ENCODE data around the gene TBC1D24.
A peak's percentile ranks its signal among the peaks of the same experiment; 100 is the strongest.

Gene TBC1D24

DNA sequence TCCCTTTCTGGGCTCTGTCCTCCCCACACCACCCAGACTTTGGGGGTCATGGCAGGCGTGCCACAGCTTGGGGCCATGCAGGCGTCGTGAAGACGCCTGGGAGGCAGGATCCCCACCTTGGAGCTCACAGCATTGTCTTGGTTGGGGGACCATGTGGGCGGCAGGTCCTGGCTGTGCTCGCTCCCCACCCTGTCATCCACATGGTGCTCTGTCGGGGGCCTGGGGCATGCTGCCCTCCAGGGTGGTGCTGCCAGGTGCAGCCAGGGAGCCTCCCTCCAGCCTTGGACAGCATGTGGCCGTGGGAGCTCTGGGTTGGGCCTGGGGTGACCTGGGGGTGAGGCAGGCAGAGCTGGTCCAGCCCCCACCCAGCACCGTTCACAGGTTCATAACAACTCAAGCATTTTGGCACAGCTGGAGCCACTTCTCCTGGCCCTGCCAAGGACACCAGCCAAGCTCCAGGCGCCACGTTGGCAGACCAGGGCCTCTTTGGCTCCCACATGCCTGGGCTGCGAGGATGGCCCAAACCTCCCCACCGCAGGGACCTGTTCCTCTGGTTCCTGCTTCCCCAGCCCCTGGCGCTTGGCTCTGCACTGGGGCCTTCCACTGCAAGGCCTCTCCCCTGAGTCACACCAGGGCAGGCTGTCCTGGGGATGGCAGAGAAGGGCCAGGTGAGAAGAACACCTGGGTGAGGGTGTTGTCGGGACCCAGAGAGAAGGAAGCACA lies 23.8 kb downstream of the TBC1D24 start:
- no peak for DNase-seq (ENCODE audit: low read depth, low spot score)

DNA sequence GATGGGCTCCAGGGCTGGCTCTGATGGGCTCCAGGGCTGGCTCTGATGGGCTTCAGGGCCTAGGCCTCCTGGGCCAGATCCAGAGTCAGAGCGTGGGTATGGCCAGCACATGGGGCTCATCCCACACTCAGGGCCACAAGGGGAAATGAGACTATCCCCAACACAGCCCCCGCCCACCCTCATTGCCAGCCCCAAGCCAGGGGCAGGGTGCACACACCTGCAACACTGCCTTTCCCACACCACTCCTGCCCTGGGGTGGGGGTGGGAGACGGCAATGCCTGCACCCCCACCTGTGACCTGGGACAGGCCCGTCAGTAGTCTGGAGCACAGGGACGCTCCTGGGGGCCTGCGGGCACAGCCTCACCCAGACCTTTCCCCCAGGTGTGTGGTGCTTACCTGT lies 24.5 kb downstream of the TBC1D24 start:
- no peak for DNase-seq (ENCODE audit: low read depth, low spot score)

DNA sequence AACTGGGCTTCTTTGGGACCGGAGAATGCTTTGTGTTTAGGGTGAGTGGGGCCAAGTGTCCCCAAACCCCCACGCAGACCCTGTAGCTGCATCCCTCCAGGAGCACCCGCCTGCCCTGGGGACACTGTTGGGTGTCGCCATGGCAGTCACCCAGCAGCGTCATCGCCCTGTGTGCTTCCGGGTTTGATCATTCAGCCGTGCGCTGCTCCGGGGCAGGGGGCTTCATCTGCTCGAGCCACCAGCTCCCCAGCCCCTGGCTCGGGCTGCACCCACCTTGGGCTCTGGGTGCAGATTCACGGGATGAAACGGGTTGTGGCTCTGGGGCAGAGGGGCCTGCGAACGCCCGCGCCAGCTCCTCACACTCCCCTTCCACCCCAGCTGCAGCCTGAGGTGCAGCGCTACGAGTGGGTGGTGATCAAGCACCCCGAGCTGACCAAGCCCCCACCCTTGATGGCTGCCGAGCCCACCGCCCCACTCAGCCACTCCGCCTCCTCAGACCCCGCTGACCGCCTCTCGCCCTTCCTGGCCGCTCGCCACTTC lies 25.0 kb downstream of the TBC1D24 start:
- no peak for DNase-seq (ENCODE audit: low read depth, low spot score)

DNA sequence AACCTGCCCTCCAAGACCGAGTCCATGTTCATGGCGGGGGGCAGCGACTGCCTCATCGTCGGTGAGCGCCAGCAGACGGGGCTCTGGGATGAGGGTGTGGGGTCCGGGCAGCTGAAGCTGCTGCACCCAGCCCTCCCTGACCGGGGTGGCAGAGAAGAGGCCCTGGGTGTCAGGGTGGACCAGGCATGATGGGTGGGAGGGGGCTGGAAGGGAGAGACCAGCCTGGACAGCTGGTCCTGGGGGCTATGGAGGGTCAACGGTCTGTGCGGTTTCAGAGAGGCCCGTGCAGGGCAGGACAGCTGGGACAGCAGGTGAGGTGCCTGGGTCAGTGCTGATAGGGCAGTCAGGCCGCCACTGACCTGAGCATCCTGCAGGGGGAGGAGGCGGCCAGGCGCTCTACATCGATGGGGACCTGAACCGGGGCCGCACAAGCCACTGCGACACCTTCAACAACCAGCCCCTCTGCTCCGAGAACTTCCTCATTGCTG lies 25.5 kb downstream of the TBC1D24 start:
- DNase-seq (ENCODE audit: low read depth, low spot score): no peak

DNA sequence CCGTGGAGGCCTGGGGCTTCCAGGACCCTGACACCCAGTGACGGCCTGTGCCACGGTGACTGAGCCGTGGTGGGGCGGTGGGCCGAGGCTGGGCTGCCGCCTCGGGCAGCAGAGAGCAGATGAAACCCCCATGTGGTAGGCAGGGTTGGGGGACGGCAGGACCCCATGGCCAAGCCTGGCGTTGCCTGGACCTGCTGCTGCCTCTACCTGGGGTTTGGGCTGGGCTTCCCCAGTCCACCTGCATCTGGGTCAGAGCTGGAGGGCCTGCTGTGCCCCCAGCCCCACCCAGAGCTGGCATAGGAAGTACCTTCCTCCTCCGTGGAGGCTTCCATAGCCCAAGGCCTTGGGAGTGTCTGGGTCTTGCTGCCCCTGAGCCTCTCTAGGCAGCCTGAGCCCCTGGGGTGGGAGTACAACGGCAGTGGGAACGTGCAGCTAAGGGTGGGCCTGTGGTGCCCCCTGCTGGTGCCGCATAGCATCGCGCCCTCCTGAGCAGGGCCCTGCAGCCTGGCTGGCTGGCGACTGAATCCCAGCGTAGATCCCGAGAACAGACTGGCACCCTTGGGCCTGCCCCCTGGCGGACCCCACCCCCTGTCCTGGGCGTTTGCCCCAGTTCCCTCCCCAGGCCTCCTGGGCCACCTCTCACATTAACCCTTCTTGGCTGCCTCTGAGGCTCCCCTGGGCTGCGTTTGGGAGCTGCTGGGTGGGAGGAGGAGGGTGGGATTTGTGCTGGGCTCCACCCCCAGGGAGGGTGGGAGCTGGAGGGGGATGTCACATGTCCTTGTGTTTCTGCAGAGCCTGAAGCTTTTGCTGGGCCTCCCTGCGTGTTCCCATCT lies 26.2 kb downstream of the TBC1D24 start:
- peak; percentile 55 for DNase-seq (ENCODE audit: low read depth, low spot score)

DNA sequence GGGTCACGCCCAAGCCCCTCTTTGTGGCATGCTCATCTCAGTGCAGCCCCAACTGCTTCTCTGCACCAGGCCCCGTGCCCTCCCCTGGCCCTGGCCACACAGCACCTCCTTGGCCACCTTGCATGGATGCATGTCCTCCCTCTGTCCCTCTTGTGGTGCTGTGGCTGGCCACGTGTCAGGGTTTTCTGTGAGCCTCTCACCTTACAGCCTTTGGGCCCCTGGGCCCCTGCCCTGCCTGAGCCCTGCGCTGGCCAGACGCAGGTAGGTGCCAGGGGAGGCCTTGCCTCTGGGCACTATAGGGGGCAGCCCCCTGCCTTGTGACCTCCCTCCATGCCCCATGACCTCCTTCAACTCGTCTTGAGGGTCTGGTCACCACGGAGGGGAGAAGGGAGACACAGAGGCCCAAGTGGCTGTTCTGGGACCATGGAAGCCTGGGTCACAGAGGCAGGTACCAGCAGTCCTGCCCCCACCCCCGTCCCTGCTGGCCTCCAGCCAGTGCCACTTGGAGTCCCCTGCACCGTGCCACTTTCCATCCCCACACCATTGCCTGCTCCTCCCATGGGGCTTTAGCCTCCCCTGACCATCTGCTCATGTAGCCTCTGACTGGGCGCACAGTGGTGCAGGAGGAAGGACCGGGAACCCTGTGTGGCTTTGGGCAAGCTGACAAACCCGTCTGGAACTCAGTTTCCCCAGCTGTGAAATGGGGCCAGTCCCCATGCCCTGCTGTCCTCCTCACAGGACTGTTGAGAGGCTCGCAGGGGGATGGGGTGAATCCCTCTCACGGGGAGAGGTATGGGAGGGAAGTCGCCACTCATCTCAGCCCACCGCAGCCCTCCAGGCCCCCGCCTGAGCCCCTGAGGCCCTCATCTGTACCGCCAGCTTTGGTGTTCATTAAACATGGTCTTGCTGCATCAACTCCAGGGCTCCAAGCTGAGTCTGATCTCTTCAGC lies 27.3 kb downstream of the TBC1D24 start:
- DNase-seq (ENCODE audit: low read depth, low spot score): no peak

DNA sequence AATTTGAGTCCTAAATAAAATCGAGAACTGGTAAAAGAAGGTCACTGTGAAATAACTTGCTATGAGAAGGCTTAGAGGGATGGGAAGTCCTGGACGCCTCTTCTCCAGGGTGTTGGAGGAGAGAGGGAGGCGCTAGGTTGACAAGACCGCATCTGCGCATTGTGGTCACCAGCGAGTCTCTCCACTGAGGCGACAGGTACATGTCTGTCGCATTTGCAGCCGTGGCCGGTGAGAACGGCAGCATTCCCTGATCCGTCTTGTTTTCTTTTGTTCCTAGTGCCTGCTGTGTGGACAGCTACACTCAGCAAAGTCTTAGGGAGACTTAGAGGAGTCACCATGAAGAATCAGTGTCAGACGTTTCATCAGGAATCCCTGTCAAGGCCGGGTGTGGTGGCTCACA lies 30.8 kb downstream of the TBC1D24 start:
- no peak for DNase-seq (ENCODE audit: low read depth, low spot score)

DNA sequence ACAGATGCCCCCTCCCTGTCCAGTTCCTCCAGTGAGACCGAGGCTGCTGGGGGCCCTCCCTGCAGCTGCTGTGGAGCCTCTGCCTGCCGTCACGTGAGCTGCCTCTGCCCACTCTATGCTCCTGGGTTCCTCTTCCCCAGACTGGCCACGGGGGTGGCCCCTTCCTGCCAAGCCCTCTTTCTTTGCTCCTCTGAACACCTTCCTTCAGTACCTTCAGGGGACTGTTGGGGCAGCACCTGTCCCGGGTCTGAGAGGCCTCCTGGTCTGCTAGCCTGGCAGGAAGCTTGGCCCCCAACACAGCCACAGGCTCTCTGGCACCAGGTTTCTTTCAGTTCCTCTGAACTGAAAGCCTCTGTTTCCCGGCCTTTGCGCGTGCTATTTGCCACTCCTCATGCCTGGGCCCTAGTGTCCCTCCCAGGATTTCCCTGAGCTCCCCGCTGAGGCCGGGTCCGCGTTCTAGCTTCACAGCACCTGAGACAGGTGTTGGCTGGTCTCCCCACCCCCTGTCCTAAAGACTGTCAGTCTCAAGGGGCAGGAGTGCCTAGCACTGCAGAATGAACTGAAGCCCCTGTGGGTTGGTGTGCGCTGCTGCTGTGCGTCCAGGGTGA lies 32.2 kb downstream of the TBC1D24 start:
- no peak for DNase-seq (ENCODE audit: low read depth, low spot score)

DNA sequence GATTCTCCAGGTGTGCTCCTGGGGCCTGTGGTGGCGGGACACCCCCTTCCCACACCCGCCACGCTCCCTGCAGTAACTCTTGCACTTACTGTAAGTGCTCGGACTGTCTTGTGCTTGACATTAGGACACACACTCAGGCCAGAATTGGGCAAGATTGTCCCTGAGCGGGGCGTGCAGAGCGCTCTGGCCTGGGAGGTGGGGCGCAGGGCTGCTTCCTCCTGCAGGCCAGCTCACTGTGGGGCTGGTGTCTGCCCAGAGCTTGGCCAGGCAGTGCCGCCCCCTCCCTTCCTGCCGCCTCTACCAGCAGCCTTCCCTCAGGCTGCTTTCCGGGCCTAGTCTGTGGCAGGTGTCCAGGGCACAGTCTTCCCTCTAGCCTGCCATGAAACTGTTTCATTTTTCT lies 32.7 kb downstream of the TBC1D24 start:
- no peak for DNase-seq (ENCODE audit: low read depth, low spot score)

DNA sequence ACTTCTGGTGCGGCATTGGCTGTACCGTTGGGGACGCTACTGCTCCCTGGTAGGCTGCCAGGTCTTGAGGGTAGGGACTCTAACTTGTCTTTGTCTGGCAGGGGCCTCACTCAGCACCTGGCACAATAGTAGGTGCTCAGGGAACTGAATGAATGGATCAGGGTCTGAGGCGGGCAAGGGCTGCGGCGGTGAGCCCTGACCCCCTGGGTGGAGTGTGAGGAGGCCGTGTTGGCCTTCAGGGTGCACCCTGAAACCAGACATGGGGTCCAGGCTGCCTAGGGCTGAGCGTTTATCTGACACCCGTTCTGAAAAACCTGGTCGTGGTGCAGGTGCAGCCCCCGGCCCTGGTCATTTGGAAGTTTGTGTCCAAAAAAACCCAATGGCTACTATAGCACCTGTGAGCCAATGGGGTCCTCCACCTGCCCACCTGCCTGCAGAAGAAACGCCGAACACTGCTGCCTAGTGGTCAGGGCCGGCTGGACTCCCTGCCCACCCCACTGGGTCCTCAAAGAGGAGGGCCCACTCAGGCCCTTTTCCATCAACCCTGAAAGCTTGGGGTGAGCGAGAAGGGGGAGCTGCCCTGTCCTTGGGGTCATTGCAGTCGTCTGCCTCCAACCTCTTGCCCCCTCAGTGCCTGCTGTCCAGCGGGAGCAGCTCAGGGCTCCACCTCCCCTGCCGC lies 33.9 kb downstream of the TBC1D24 start:
- DNase-seq (ENCODE audit: low read depth, low spot score): no peak

DNA sequence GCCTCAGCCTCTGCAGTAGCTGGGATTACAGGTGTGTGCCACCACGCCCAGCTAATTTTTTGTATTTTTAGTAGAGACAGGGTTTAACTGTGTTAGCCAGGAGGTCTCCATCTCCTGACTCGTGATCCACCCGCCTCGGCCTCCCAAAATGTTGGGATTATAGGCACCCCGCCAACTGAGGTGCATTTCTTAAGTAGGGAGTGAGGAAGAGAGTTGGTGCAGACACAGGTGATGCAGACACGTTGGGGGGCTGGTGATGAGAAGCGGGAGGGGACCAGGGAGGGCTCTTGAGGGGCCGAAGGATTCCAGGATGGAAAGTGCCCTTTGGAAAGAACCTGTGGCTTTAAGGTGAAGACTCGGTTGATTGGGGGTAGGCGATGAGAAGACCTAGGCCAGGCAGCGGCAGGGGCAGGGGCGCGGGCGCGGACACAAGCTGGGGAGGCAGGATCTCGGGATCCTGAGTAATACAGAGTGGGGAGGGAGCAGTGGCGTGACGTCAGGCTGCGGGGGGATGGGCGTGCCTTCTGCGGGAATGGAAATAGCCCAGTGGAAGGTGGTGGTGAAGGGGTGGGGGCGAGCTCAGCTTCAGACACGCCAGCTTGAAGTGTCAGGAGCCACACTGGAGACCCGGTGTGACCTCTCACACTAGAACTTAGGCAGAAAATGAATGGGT lies 36.3 kb downstream of the TBC1D24 start:
- DNase-seq (ENCODE audit: low read depth, low spot score): no peak

DNA sequence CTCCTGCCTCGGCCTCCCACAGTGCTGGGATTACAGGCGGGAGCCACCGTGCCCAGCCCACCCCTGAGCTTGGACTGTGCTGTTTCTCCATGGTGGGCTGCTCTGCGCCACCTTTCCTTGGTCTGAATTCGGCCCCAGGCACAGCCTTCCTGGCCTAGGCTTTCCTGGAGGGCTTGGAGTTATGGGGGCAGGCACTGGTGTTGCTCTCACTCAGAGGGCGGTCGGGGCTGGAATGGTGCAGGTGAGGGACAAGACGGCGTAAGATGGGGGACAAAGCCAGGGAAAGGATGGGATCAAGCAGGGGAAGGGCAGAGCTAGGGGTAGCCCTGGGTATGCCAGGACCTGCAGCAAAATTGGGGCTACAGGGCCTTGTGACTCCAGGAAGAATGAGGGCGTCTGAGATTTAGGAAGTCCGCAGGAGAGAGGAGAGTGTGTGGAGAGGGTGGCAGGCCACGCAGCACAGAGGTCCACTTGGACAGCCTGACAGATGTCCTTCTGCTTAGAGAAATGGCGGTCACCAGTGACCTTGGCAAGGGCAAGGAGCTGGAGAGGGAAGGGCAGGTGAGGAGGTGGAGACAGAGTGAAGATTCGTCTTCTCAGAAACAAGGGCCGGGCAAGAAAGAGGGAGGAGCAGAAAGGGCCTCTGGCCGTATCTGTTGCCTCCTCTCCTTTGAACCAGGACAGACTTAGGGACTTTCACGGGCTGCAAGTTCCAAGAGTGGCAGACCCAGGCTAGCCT lies 37.2 kb downstream of the TBC1D24 start:
- DNase-seq (ENCODE audit: low read depth, low spot score): no peak

DNA sequence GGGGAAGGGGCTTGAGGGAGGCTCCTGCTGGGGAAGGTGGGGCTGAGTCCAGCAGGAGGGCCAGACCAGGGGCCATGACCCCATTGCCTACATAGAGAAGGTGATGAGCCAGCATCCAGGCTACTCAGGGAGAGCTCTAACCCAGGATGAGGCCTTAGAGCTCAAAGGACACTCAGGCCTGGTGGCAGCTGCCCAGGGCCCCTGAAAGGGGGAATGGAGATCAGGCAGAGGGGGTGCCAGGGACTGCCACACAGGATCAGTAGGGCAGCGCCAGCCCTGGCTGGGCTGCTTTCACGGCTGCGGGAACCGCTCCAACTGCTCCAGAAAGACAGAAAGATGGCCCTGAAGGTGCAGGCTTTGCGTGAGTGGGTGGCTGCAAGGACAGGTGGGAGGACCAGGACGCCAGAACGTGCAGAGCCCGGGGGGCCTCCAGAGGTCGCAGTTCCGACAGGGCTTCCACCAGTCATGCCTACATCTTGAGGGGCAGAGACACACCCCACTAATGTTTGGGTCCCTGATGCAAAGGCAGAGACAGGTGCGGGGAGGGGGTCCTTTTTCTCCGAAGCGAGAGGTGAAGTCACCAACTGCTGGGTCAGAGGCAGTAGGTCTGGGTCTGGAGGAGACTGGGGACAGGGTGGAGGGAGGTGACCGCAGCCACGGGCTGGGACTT lies 37.9 kb downstream of the TBC1D24 start:
- DNase-seq (ENCODE audit: low read depth, low spot score): no peak

DNA sequence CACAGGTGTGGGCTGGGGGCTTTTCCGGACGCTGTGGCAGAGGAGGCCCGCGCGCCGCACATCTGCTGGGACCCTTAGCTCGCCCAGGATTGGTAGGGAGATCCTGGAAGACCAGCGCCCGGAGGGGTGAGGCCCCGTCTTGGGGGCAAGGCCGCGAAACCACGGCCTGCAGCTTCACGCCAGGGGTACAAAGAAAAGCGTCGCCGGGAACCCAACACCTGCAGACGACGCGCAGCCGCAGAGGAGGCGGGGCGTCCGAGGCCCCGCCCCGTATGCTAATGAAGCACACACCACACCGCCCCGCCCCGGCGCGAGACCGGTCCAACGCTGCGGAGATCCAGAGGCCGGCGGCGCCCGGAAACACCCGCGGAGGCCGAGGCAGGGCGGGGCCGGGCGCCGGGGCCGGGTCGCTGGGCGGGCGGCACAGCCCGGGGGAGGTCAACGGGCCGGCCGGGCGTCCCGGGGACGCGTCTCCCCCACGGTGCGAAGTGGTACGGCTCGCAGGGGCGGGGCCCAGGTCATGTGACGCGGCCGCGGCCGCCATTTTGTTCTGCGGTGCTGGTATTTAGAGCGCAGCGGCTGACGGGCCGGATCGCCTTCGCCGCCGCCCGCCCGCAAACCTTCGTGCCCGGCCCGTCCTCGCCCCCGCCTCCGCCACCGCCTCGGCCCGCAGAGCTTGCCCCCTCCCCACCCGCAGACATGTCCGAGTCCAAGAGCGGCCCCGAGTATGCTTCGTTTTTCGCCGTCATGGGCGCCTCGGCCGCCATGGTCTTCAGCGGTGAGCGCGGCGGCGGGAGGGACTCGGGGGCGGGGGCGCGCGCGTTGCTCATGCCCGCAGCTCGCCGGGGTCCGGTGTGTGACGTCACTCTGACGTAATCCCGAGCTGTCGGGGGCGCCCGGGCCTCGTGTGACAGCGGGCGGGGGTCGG lies 38.7 kb downstream of the TBC1D24 start, which contains the start of gene ATP6V0C:
ATP6V0C (plus strand) TSS at position 548 of the 928 bp plus-strand sequence; CDS start at position 700, 152 bp downstream.
- DNase-seq (ENCODE audit: low read depth, low spot score): peak; percentile 82

DNA sequence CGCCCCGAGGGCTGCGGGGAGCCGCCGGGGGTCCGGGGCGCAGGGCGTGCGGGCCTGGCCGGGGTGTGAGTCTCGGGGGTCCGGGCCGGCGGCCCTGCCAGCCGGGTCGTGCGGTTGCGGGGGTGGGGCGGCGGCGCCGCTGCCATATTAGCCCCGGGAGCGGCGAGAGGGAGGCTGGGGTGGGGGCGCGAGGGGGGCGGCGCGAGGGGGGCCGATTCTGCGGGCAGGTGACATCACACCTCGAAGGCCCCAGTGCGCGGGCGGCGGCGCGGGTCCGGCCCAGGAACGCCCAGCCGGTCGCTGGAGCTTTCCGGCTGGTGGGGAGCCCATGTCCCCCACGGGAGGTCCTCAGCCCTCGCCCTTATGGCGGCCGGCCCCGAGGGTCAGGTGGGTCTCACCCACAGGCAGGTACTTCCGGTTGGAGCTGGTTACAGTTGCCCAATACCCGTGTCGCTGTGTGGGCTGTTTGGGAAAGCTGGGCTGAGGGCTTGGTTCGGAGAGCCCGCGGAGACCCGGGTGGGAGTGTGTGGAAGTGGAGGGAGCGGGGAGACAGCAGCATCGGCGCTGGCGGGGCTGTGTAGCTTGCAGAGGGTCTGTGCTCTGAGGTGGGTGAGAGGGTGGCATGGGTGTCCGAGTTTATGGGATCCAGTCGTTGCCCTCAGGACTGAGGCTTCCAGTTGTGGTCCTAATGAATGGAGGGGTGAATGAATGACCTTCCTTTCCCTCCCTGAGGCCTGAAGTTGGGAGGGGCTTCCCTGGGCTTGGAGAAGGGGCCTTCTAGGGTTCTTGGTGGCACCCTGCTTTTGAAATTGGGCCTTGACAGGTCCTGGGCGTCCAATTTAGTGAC lies 39.6 kb downstream of the TBC1D24 start:
- no peak for DNase-seq (ENCODE audit: low read depth, low spot score)

DNA sequence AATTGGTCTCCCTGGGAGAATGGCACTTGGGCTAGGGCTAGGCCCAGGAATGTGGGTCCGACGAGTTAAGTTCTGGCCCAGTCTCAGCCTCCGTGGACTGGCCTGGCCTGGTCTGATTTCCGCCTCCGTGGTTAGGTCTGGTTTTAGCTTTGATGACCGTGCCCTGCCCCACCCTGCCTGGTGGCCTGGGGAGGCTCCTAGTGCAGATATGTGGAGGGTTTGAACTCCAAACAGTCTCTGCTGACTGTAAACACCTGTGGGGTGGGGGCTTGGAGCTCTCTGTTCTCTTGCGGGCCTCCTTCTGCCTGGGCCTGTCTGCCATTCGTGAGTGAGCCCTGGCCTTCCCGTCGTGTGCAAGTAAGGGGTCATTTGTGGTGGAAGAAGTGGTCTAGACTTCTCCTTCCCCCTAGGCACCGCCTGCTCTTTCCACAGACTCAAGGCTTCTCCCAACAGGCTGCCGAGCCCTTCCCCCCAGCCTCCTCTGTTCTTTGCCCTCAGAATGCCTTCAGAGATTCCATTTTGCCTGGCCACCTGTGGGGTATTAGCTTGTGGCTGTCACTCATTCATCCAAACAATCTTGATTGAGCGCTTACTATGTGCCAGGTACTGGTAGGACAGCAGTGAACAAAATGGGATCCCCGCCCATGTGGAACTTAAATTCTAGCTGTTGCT lies 40.4 kb downstream of the TBC1D24 start:
- DNase-seq (ENCODE audit: low read depth, low spot score): no peak
